Measurements from ENCODE around the gene ZXDC.
A peak's percentile ranks its signal among the peaks of the same experiment; 100 is the strongest.

ZXDC gene

DNA sequence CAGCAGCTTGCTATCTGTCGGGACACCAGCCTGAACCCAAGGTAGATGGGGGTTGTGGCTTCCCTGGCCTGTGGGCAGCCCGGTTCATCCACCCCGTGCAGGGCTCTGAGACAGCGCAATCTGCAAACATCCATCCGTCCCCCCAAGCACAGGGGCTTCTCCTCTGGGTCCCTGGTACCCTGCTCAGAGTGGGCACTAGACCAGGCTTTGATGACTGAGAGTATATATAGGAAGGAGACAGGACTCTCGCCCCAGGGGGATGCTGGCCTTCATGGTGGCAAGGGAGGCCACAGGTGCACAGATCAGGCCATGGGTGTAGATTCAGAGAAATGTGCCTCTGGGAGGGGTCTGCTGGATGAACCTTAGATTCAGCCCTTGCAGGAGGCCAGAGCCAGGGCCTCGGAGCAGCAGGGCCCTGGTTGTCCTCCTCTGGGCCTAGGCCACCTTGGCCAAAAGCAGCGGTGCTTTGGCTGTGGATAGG, 40.7 kb downstream of the ZXDC start:
- peaks cover 0 to 5% (median 5%) of the 10 kb centered on the region in 3 donors for H3K9me3 ChIP-seq
- no peak overlapping the region for H3K4me3 ChIP-seq
- peak in 1 of 2 donors; percentile 45 for DNase-seq
- H3K36me3 ChIP-seq = peaks cover 37 to 80% (median 66%) of the 10 kb centered on the region in 3 donors
- intact Hi-C loops (cut with DNase I; ENCODE audit: low total_unique reads) = no loop called here
- H3K27me3 ChIP-seq = no peaks in the 10 kb centered on the region
- no peak for TF ChIP-seq CTCF (IDR thresholded peaks at IDR 0.05)
- H3K27ac ChIP-seq = no peak overlapping the region
- no peaks in the 10 kb centered on the region for H3K4me1 ChIP-seq

DNA sequence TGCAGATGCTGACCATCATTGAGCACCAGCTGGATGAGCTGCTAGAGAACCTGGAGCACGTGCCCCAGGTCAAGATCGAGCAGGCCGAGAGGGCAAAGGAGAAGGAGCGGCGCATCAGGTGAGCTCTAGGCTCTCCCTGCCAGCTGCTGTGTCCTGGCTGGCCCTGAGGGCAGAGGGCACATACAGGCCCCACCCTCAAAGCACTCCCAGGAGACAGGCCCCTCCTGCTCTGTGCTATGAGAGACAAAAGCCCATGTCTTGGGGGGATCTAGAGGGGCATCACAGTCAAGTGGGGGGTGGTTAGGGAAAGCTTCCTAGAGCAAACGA, 41.5 kb downstream of the ZXDC start:
- Histone ChIP-seq H3K9me3 (peaks cover 0 to 5% (median 5%) of the 10 kb centered on the region in 3 donors), H3K4me1 (no peaks in the 10 kb centered on the region), H3K27me3 (no peaks in the 10 kb centered on the region), H3K4me3 (no peak overlapping the region), H3K27ac (no peak overlapping the region), H3K36me3 (peaks cover 34 to 73% (median 59%) of the 10 kb centered on the region in 3 donors)
- no peak for TF ChIP-seq CTCF (IDR thresholded peaks at IDR 0.05)
- DNase-seq = no peak
- intact Hi-C loops (cut with DNase I; ENCODE audit: low total_unique reads) = no loop called here

DNA sequence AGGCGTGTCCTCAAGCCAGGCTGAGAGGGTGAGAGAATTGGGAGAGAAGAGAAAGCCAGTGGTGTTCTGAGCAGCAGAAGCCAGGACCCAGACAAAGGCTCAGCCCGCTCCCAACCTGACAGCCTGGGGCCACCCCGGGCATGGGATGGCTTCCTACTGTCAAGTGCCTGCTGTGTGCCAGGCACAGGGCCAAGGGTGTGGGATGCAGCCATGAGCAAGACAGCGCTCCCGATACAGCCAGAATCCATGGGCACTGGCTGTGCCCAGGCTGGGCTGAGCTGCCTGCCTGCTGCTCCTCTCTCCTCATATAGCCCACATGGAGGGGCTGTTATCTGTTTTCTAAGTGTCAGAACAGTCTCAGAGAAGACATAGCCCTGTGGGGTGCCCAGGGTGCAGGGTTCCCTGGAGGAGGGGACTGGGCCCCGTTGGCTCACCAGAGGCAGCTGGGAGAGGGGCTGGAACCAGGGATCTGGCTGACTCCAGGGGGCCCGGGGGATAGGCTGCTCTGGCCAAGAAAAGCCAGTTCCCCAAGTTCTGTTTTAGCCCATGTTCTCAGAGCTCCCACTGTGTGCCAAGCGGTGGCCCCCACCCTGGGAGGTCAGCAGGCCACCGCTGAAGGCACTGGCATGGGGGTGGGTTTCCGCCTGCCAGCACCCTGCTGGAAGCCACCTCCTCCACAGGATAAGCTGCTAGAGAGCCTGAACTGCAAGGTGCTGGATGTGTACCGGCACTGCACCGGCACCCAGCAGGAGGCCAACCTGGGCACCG, 42.0 kb downstream of the ZXDC start:
- intact Hi-C loops (cut with DNase I; ENCODE audit: low total_unique reads) = no loop called here
- DNase-seq = peak in 1 of 2 donors; percentile 42
- H3K27me3 ChIP-seq = no peaks in the 10 kb centered on the region
- H3K27ac ChIP-seq = no peak overlapping the region
- peaks cover 0 to 6% (median 5%) of the 10 kb centered on the region in 3 donors for H3K9me3 ChIP-seq
- H3K4me3 ChIP-seq = no peak overlapping the region
- peaks cover 28 to 67% (median 53%) of the 10 kb centered on the region in 3 donors for H3K36me3 ChIP-seq
- no peak for TF ChIP-seq CTCF (IDR thresholded peaks at IDR 0.05)
- H3K4me1 ChIP-seq = no peaks in the 10 kb centered on the region

GRCh38 chr3:126433105-126433430, 42.6 kb downstream of the ZXDC start:
- Histone ChIP-seq H3K36me3 (peaks cover 22 to 61% (median 50%) of the 10 kb centered on the region in 3 donors), H3K27ac (no peak overlapping the region), H3K4me1 (no peaks in the 10 kb centered on the region), H3K9me3 (peaks cover 0 to 10% (median 5%) of the 10 kb centered on the region in 3 donors), H3K4me3 (no peak overlapping the region), H3K27me3 (no peaks in the 10 kb centered on the region)
- intact Hi-C loops (cut with DNase I; ENCODE audit: low total_unique reads) = no loop called here
- no peak for TF ChIP-seq CTCF (IDR thresholded peaks at IDR 0.05)
- peak in 1 of 2 donors; percentile 39 for DNase-seq

GRCh38 chr3:126432361-126433104, 43.2 kb downstream of the ZXDC start:
- DNase-seq = no peak
- no peaks in the 10 kb centered on the region for H3K27me3 ChIP-seq
- intact Hi-C loops (cut with DNase I; ENCODE audit: low total_unique reads) = no loop called here
- H3K4me3 ChIP-seq = no peak overlapping the region
- H3K36me3 ChIP-seq = peaks cover 22 to 56% (median 45%) of the 10 kb centered on the region in 3 donors
- no peak for TF ChIP-seq CTCF (IDR thresholded peaks at IDR 0.05)
- no peaks in the 10 kb centered on the region for H3K4me1 ChIP-seq
- H3K9me3 ChIP-seq = peaks cover 0 to 14% (median 5%) of the 10 kb centered on the region in 3 donors
- H3K27ac ChIP-seq = no peak overlapping the region
